ENCODE data around the gene SLC9B2.

- no peak for TF ChIP-seq CTCF (IDR thresholded peaks at IDR 0.05)
- no peak for TF ChIP-seq POLR2A (IDR thresholded peaks at IDR 0.05)
Observed at GRCh38 chr4:103036169-103036568, 40.4 kb downstream of the SLC9B2 start.
